Mesodermal cell (in vitro differentiated cells): ENCODE measurements around the gene MECR. TPM values are rescaled to one million over a fixed set of nuclear protein-coding genes. Genes with fewer than 3 reads are reported as not detected.
A peak's percentile ranks its signal among the peaks of the same experiment; 100 is the strongest.

ENCODE experiments used
- H3K27ac ChIP-seq: 2 replicates; pipeline ENCODE4 v1.7.0; 2013; ENCODE audit warnings: mild to moderate bottlenecking, low read depth, low read length, moderate library complexity; ENCODE audit not compliant: severe bottlenecking
- H3K36me3 ChIP-seq: 2 replicates; pipeline ENCODE4 v1.7.1; 2013; ENCODE audit warnings: mild to moderate bottlenecking, low read length, moderate library complexity; ENCODE audit not compliant: control insufficient read depth, insufficient read depth
- H3K4me1 ChIP-seq: one replicate; pipeline ENCODE4 v1.7.1; 2013; ENCODE audit warnings: mild to moderate bottlenecking, low read length; ENCODE audit not compliant: insufficient read depth, control insufficient read depth, poor library complexity, severe bottlenecking
- H3K4me3 ChIP-seq: 2 replicates; pipeline ENCODE4 v1.7.0; 2013; ENCODE audit warnings: low read length, control low read depth, mild to moderate bottlenecking; ENCODE audit not compliant: insufficient read depth, poor library complexity, severe bottlenecking; ENCODE audit errors: extremely low read depth
- H3K9me3 ChIP-seq: 2 replicates; pipeline ENCODE4 v1.7.1; 2013; ENCODE audit warnings: mild to moderate bottlenecking, low read length, moderate library complexity; ENCODE audit not compliant: control insufficient read depth
- WGBS, 2 experiments: methylation state at CpG; one replicate each; pipeline ENCODE4 v1.1.5; 2013; ENCODE audit warnings: missing lambda C conversion rate in 2 of 2; ENCODE audit not compliant: insufficient coverage in 2 of 2; 5-methylcytosine and 5-hydroxymethylcytosine counted together
- polyA plus RNA-seq, 2 experiments: library from polyadenylated mRNA; stranded (reverse); fragments of 50-300 nt; gene quantifications; one replicate each; pipeline ENCODE4 v1.2.3, GENCODE V29; 2013

MECR gene
- polyA plus RNA-seq (2013, experiment 1 of 2): 34.0 TPM
- 28.1 TPM for polyA plus RNA-seq (2013, experiment 2 of 2)

GRCh38 chr1:29230553-29231378 is at the start of gene MECR:
TSS of gene MECR (minus strand) at chr1:29230934. CDS start at chr1:29230906, 28 bp downstream.
- Histone ChIP-seq H3K36me3 (peaks cover 3% of the 10 kb centered on the region), H3K4me1 (peaks cover 4% of the 10 kb centered on the region), H3K4me3 (peak within 1 kb of the TSS; percentile 96), H3K27ac (no peak within 1 kb of the TSS), H3K9me3 (no peaks in the 10 kb centered on the region)
- 0% methylated on average over 36 to 39 of the region's 52 CpGs for WGBS, 2 experiments

- no peak overlapping the region for H3K4me3 ChIP-seq
- H3K36me3 ChIP-seq: peaks cover 41% of the 10 kb centered on the region
- 98 to 100% methylated on average over 7 to 10 of the region's 11 CpGs for WGBS, 2 experiments
- no peak overlapping the region for H3K27ac ChIP-seq
- H3K9me3 ChIP-seq: no peaks in the 10 kb centered on the region
- peaks cover 9% of the 10 kb centered on the region for H3K4me1 ChIP-seq
Measured at GRCh38 chr1:29279951-29280391, 49.2 kb upstream of the MECR start.

GRCh38 chr1:29279406-29279805 is 48.7 kb upstream of the MECR start:
- 94 to 97% methylated on average over 12 to 13 of the region's 13 CpGs for WGBS, 2 experiments
- no peak overlapping the region for H3K27ac ChIP-seq
- peaks cover 9% of the 10 kb centered on the region for H3K4me1 ChIP-seq
- H3K4me3 ChIP-seq: no peak overlapping the region
- peaks cover 42% of the 10 kb centered on the region for H3K36me3 ChIP-seq
- no peaks in the 10 kb centered on the region for H3K9me3 ChIP-seq

- Histone ChIP-seq H3K36me3 (peaks cover 42% of the 10 kb centered on the region), H3K27ac (no peak overlapping the region), H3K9me3 (no peaks in the 10 kb centered on the region), H3K4me3 (no peak overlapping the region), H3K4me1 (peaks cover 7% of the 10 kb centered on the region)
- 88 to 92% methylated on average over 3 of the region's 3 CpGs for WGBS, 2 experiments
Measured at GRCh38 chr1:29278124-29278523, 47.4 kb upstream of the MECR start.

GRCh38 chr1:29275435-29275834 is 44.7 kb upstream of the MECR start:
- Histone ChIP-seq H3K27ac (no peak overlapping the region), H3K9me3 (no peaks in the 10 kb centered on the region), H3K4me1 (peaks cover 18% of the 10 kb centered on the region), H3K36me3 (peaks cover 41% of the 10 kb centered on the region), H3K4me3 (no peak overlapping the region)
- 94 to 98% methylated on average over 11 to 12 of the region's 14 CpGs for WGBS, 2 experiments

GRCh38 chr1:29272147-29272907 is 41.6 kb upstream of the MECR start:
- Histone ChIP-seq H3K4me1 (peaks cover 15% of the 10 kb centered on the region), H3K9me3 (no peaks in the 10 kb centered on the region), H3K4me3 (no peak overlapping the region), H3K27ac (peak overlapping the region; percentile 75), H3K36me3 (peaks cover 31% of the 10 kb centered on the region)
- WGBS, 2 experiments: 67% methylated on average over 2 to 3 of the region's 6 CpGs

- Histone ChIP-seq H3K9me3 (no peaks in the 10 kb centered on the region), H3K4me1 (peaks cover 15% of the 10 kb centered on the region), H3K36me3 (peaks cover 26% of the 10 kb centered on the region), H3K27ac (peak overlapping the region; percentile 75), H3K4me3 (no peak overlapping the region)
- 10 to 11% methylated on average over 5 to 6 of the region's 7 CpGs for WGBS, 2 experiments
Measured at GRCh38 chr1:29271724-29272123, 41.0 kb upstream of the MECR start.

GRCh38 chr1:29270929-29271521 is 40.3 kb upstream of the MECR start:
- H3K4me3 ChIP-seq: no peak overlapping the region
- no peaks in the 10 kb centered on the region for H3K9me3 ChIP-seq
- H3K36me3 ChIP-seq: peaks cover 19% of the 10 kb centered on the region
- H3K4me1 ChIP-seq: peaks cover 15% of the 10 kb centered on the region
- WGBS, 2 experiments: 100% methylated on average over 1 to 2 of the region's 3 CpGs
- peak overlapping the region; percentile 75 for H3K27ac ChIP-seq

GRCh38 chr1:29269382-29269781 is 38.6 kb upstream of the MECR start:
- Histone ChIP-seq H3K4me1 (peaks cover 15% of the 10 kb centered on the region), H3K27ac (no peak overlapping the region), H3K4me3 (no peak overlapping the region), H3K36me3 (peaks cover 12% of the 10 kb centered on the region), H3K9me3 (no peaks in the 10 kb centered on the region)
- WGBS, 2 experiments: 85 to 95% methylated on average over 5 to 7 of the region's 8 CpGs

GRCh38 chr1:29267321-29268070 is 36.8 kb upstream of the MECR start:
- no peaks in the 10 kb centered on the region for H3K9me3 ChIP-seq
- H3K4me3 ChIP-seq: no peak overlapping the region
- peaks cover 20% of the 10 kb centered on the region for H3K36me3 ChIP-seq
- peaks cover 13% of the 10 kb centered on the region for H3K4me1 ChIP-seq
- H3K27ac ChIP-seq: no peak overlapping the region
- 88 to 90% methylated on average over 8 to 9 of the region's 9 CpGs for WGBS, 2 experiments
